Kidney (tissue), 14 donors: Measurements from ENCODE around the gene RAD51B. TPM values are rescaled to one million over a fixed set of nuclear protein-coding genes. Genes with fewer than 3 reads are reported as not detected.

Experiments used
- DNase-seq, 5 donors: peaks; one replicate each; pipeline ENCODE4 v3.0.0-alpha.2; 2013 to 2020
- FAIRE-seq: peaks from 2 replicates; lab custom pipeline; 2012; peaks lifted over from hg19 to GRCh38; lab: Jason Lieb, UNC
- H3K27ac ChIP-seq, 2 donors: one replicate each; pipeline ENCODE4 v1.7.0; 2013; ENCODE audit warnings: low read depth in 2 of 2, low read length in 2 of 2, inconsistent platforms in 1 of 2
- H3K27me3 ChIP-seq: one replicate; pipeline ENCODE4 v1.7.1; 2013; ENCODE audit warnings: low read length, inconsistent platforms; ENCODE audit not compliant: control insufficient read depth, insufficient read depth
- H3K36me3 ChIP-seq, 3 donors: one replicate each; pipeline versions ENCODE4 v1.7.0 to v1.7.1; 2013; ENCODE audit warnings: low read length in 3 of 3, control low read depth in 1 of 3, inconsistent platforms in 1 of 3; ENCODE audit not compliant: insufficient read depth in 3 of 3, control insufficient read depth in 2 of 3
- H3K4me1 ChIP-seq, 3 donors: one replicate each; pipeline versions ENCODE4 v1.7.0 to v1.7.1; 2013; ENCODE audit warnings: low read length in 3 of 3, inconsistent platforms in 1 of 3, low read depth in 1 of 3; ENCODE audit not compliant: control insufficient read depth in 2 of 3, insufficient read depth in 2 of 3
- H3K4me3 ChIP-seq, 3 donors: one replicate each; pipeline versions ENCODE4 v1.7.0 to v1.8.1; 2013; ENCODE audit warnings: low read length in 3 of 3, control low read depth in 1 of 3, inconsistent platforms in 1 of 3
- H3K9ac ChIP-seq, 3 donors: one replicate each; pipeline versions ENCODE4 v1.7.0 to v1.7.1; 2013; ENCODE audit warnings: low read length in 3 of 3, control low read depth in 1 of 3, inconsistent platforms in 1 of 3
- H3K9me3 ChIP-seq, 3 donors: one replicate each; pipeline versions ENCODE4 v1.7.0 to v1.7.1; 2013; ENCODE audit warnings: low read length in 3 of 3, control low read depth in 1 of 3, inconsistent platforms in 1 of 3; ENCODE audit not compliant: control insufficient read depth in 2 of 3, insufficient read depth in 1 of 3
- intact Hi-C: fragments of 100-400 bp; cut with DNase I; formaldehyde crosslinking; loops from one replicate; pipeline ENCODE4 v1.11.1; 2022
- polyA plus RNA-seq: library from polyadenylated mRNA; stranded (reverse); fragments of 350-450 nt; fragmentation: Illumina TruSeq; extraction: RNeasy Lipid Tissue Mini Kit (QIAGEN cat#74804); gene quantifications from one replicate; pipeline ENCODE4 v1.2.3, GENCODE V29; 2014; ENCODE audit warnings: low read depth, low replicate concordance; ENCODE audit not compliant: insufficient read depth
- total RNA-seq: library from RNA; stranded (reverse); fragmentation: NEBNext Ultra II Directional; extraction: Animal tissue kit (Norgen Biotek cat#: 25700); gene quantifications from one replicate; pipeline ENCODE4 v1.2.1, GENCODE V29; 2021
- TF ChIP-seq, protein P1 (sequence below): IDR thresholded peaks from 3 replicates; pipeline ENCODE4 v1.5.1; 2012; ENCODE audit warnings: mild to moderate bottlenecking, moderate library complexity, borderline replicate concordance; ENCODE audit not compliant: insufficient read depth; ENCODE audit errors: extremely low read depth
- donor health status: control.
- donor health status: control.
- donor health status: control.
- donor health status: control.
- donor health status: control.
- donor health status: DM: yes; HTN: yes; CAD: no.
- donor health status: Normal renal cell carcinoma (clear cell type).

RAD51B gene
- total and polyA plus RNA-seq, 2 donors from 2014 or later = 6.9 to 18.0 TPM

DNA sequence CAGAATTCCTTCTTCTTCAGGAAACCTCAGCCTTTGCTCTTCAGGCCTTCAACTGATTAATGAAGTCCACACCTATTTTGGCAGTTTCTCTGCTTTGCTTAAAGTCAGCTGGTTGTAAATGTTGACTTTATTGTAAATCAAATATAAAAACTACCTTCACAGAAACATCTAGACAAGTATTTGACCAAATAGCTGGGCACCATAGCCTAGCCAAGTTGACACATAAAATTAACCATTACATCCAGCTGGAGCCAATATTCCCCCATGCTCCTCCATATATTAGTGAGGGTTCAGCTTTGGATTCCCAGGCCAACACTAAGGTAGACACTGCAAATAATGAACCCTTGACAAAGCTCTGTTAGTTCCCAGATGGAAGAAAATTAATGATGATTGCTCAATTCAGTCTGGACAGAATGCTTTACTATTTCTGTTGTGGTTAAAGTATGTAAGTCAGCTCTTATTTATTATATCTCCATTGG, 847.8 kb downstream of the RAD51B start:
- no peaks in the 10 kb centered on the region for H3K9me3 ChIP-seq
- no peak for FAIRE-seq
- H3K4me1 ChIP-seq = peaks cover 4 to 19% (median 15%) of the 10 kb centered on the region in 3 donors
- H3K27ac ChIP-seq = no peak overlapping the region
- peak in 1 of 5 donors; percentile 68 for DNase-seq
- no peak overlapping the region for H3K9ac ChIP-seq
- H3K27me3 ChIP-seq = no peaks in the 10 kb centered on the region
- intact Hi-C loops = no loop called here
- TF ChIP-seq, protein P1, sequence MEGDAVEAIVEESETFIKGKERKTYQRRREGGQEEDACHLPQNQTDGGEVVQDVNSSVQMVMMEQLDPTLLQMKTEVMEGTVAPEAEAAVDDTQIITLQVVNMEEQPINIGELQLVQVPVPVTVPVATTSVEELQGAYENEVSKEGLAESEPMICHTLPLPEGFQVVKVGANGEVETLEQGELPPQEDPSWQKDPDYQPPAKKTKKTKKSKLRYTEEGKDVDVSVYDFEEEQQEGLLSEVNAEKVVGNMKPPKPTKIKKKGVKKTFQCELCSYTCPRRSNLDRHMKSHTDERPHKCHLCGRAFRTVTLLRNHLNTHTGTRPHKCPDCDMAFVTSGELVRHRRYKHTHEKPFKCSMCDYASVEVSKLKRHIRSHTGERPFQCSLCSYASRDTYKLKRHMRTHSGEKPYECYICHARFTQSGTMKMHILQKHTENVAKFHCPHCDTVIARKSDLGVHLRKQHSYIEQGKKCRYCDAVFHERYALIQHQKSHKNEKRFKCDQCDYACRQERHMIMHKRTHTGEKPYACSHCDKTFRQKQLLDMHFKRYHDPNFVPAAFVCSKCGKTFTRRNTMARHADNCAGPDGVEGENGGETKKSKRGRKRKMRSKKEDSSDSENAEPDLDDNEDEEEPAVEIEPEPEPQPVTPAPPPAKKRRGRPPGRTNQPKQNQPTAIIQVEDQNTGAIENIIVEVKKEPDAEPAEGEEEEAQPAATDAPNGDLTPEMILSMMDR = no peak
- no peaks in the 10 kb centered on the region for H3K36me3 ChIP-seq
- H3K4me3 ChIP-seq = no peak overlapping the region

DNA sequence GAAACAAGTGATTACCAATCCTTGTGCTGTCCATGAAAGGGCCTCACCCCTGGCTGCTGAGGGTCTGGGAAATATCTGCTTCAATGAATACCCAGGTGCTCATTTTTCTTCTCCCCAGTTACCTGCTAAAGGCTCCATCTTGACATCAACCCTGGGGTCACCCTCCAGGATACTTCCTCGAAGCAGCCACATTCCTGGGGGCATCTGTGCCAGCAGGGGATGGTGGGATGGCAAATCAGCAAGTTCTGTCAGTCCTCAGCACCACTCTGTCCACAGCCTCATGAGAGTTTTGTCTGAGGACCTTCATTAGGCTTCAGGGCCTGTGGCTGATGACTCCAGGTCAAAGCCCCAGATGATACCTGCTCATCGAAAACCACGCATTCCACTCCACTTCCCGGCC, 848.4 kb downstream of the RAD51B start:
- TF ChIP-seq, protein P1 = no peak
- no peaks in the 10 kb centered on the region for H3K9me3 ChIP-seq
- H3K4me3 ChIP-seq = no peak overlapping the region
- H3K36me3 ChIP-seq = no peaks in the 10 kb centered on the region
- peaks cover 4 to 21% (median 21%) of the 10 kb centered on the region in 3 donors for H3K4me1 ChIP-seq
- no peak overlapping the region for H3K9ac ChIP-seq
- intact Hi-C loops = no loop called here
- H3K27ac ChIP-seq = no peak overlapping the region
- FAIRE-seq (no peak), DNase-seq (peak in 1 of 5 donors; percentile 23)
- no peaks in the 10 kb centered on the region for H3K27me3 ChIP-seq

DNA sequence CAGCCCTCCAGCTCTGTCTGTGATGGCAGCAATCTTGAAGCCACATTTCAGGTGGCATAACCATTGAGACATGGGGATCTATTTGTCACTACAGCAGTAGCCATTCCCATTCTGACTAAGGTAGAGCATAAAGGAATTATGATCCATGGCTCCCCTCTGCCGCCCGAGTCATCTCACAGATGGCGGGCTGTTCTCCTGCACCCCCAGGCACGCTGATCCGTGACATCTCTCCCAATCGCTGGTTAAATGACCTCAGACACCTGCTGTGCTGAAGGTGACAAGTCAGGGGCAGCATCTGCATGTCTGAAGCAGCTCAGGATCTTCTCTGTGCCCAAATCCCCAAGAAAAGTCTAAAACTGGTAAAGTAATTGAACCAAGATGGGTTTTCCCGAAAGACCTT, 849.0 kb downstream of the RAD51B start:
- DNase-seq (no peak), FAIRE-seq (no peak)
- intact Hi-C loops = no loop called here
- H3K27ac ChIP-seq = no peak overlapping the region
- H3K27me3 ChIP-seq = no peaks in the 10 kb centered on the region
- H3K4me1 ChIP-seq = peaks cover 4 to 22% (median 21%) of the 10 kb centered on the region in 3 donors
- H3K9ac ChIP-seq = no peak overlapping the region
- H3K36me3 ChIP-seq = peaks cover 0 to 2% (median 0%) of the 10 kb centered on the region in 3 donors
- H3K9me3 ChIP-seq = peaks cover 0 to 2% (median 0%) of the 10 kb centered on the region in 3 donors
- TF ChIP-seq, protein P1 = no peak
- no peak overlapping the region for H3K4me3 ChIP-seq

DNA sequence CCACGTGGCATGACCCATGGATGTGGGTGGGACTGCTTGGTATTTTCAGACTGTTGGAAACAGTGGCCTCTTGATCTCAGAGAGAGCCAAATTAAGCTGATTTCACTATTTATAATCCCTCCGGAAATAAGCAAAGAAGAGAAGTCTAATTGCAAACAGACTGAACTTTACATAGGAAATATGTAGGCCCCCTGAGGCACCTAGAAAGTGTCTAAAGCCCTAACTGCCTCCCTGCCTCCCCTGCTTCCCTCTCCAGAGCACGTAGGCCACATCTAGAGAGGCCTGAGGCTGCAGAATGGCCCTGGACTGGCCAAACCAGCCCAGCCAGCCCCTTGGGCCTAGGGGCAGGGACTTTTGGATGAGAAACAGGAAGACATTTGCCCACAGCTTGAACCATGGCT, 849.5 kb downstream of the RAD51B start:
- no peaks in the 10 kb centered on the region for H3K27me3 ChIP-seq
- peak overlapping the region in 1 of 2 donors; percentile 50 for H3K27ac ChIP-seq
- no peak overlapping the region for H3K4me3 ChIP-seq
- H3K9ac ChIP-seq = no peak overlapping the region
- peaks cover 4 to 22% (median 21%) of the 10 kb centered on the region in 3 donors for H3K4me1 ChIP-seq
- intact Hi-C loops = no loop called here
- DNase-seq (peak in 1 of 5 donors; percentile 41), FAIRE-seq (no peak)
- H3K9me3 ChIP-seq = peaks cover 0 to 5% (median 0%) of the 10 kb centered on the region in 3 donors
- TF ChIP-seq, protein P1 = no peak
- peaks cover 0 to 4% (median 0%) of the 10 kb centered on the region in 3 donors for H3K36me3 ChIP-seq
